Measurements from ENCODE around the gene CCDC28B. TPM values are rescaled to one million over a fixed set of nuclear protein-coding genes. Genes with fewer than 3 reads are reported as not detected.
A peak's percentile ranks its signal among the peaks of the same experiment; 100 is the strongest.

Gene CCDC28B
- total and polyA plus RNA-seq, 2 of the 13 experiments (the other 11 are each of a cell fraction or from before 2014, with no cell fraction given) = 2.6 to 3.5 TPM

- TF ChIP-seq NR1H2 (CRISPR knock-in tag; IDR thresholded peaks at IDR 0.05; ENCODE audit: borderline replicate concordance, low read depth) (no peak; the same call in 1 of the 2 replicates), E2F1 (CRISPR knock-in tag; IDR thresholded peaks at IDR 0.05) (no peak), DMTF1 (CRISPR knock-in tag; IDR thresholded peaks at IDR 0.05) (no peak), ZNF296 (CRISPR knock-in tag; conservative IDR thresholded peaks at IDR 0.05) (no peak), RAD21 (CRISPR knock-in tag; IDR thresholded peaks at IDR 0.05) (no peak), ZNF451 (CRISPR knock-in tag; IDR thresholded peaks at IDR 0.05) (no peak), MYNN (CRISPR knock-in tag; IDR thresholded peaks at IDR 0.05; ENCODE audit: low read depth) (no peak), PLRG1 (conservative IDR thresholded peaks at IDR 0.05) (no peak), ZNF720 (CRISPR knock-in tag; IDR thresholded peaks at IDR 0.05) (no peak), ZNF234 (CRISPR knock-in tag; conservative IDR thresholded peaks at IDR 0.05) (no peak), GPN1 (CRISPR knock-in tag; IDR thresholded peaks at IDR 0.05; ENCODE audit: borderline replicate concordance) (no peak), PRDM10 (CRISPR knock-in tag; IDR thresholded peaks at IDR 0.05; ENCODE audit: low read depth) (peak; percentile 73; the same call in 1 of the 2 replicates), ZNF710 (CRISPR knock-in tag; IDR thresholded peaks at IDR 0.05; ENCODE audit: borderline replicate concordance) (peak; percentile 88), ZIK1 (CRISPR knock-in tag; IDR thresholded peaks at IDR 0.05; ENCODE audit: borderline replicate concordance, low read depth) (no peak), ZNF17 (CRISPR knock-in tag; IDR thresholded peaks at IDR 0.05) (no peak), IRF9 (CRISPR knock-in tag; IDR thresholded peaks at IDR 0.05; ENCODE audit: borderline replicate concordance) (peak; percentile 73), NCOA2 (CRISPR knock-in tag; IDR thresholded peaks at IDR 0.05) (peak; percentile 88), HIVEP1 (CRISPR knock-in tag; IDR thresholded peaks at IDR 0.05) (peak; percentile 69), CCAR2 (optimal IDR thresholded peaks at IDR 0.05; ENCODE audit: low read depth, low read length) (peak; percentile 38), NR3C1 (CRISPR knock-in tag; IDR thresholded peaks at IDR 0.05) (no peak)
These were observed 49.6 kb downstream of the CCDC28B start (continued) for GRCh38 chr1:32249831-32250525.
